Smooth muscle cell (in vitro differentiated cells): Measurements from ENCODE around the gene ACER3. TPM values are rescaled to one million over a fixed set of nuclear protein-coding genes. Genes with fewer than 3 reads are reported as not detected.

Experiments
- DNase-seq: peaks from one replicate; lab custom pipeline; 2025; ENCODE audit not compliant: unreplicated experiment; lab: John Stamatoyannopoulos, UW
- H2AFZ ChIP-seq: fragments of 200-600 bp; sonication (generic); 2 replicates; pipeline ENCODE4 v1.6.0; 2016; ENCODE audit warnings: antibody characterized with exemption, low read depth, mild to moderate bottlenecking
- H3F3A ChIP-seq: fragments of 200-600 bp; sonication (generic); 2 replicates; pipeline ENCODE4 v1.6.0; 2017; ENCODE audit warnings: antibody characterized with exemption, low read depth
- H3K27ac ChIP-seq: fragments of 200-600 bp; sonication (generic); 2 replicates; pipeline ENCODE4 v1.5.1; 2016; ENCODE audit warnings: low read depth, mild to moderate bottlenecking
- H3K27me3 ChIP-seq: fragments of 200-600 bp; sonication (generic); 2 replicates; pipeline ENCODE4 v1.6.1; 2016; ENCODE audit warnings: low read depth, mild to moderate bottlenecking
- H3K36me3 ChIP-seq: fragments of 200-600 bp; sonication (generic); 2 replicates; pipeline ENCODE4 v1.5.1; 2016; ENCODE audit warnings: low read depth
- H3K4me1 ChIP-seq: fragments of 200-600 bp; sonication (generic); 2 replicates; pipeline ENCODE4 v1.5.1; 2016; ENCODE audit warnings: low read depth
- H3K4me2 ChIP-seq: fragments of 200-600 bp; sonication (generic); 2 replicates; pipeline ENCODE4 v1.6.0; 2016; ENCODE audit warnings: mild to moderate bottlenecking
- H3K4me3 ChIP-seq: fragments of 200-600 bp; sonication (generic); 2 replicates; pipeline ENCODE4 v1.5.1; 2016; ENCODE audit warnings: mild to moderate bottlenecking
- H3K79me2 ChIP-seq: fragments of 200-600 bp; sonication (generic); 2 replicates; pipeline ENCODE4 v1.6.0; 2016; ENCODE audit warnings: low read depth, mild to moderate bottlenecking
- H3K9ac ChIP-seq: fragments of 200-600 bp; sonication (generic); 2 replicates; pipeline ENCODE4 v1.6.0; 2016; ENCODE audit warnings: low read depth
- H3K9me3 ChIP-seq: fragments of 200-600 bp; sonication (generic); replicated peaks from 2 replicates; pipeline ENCODE4 v1.5.1; 2016; ENCODE audit warnings: low read depth
- H4K20me1 ChIP-seq: fragments of 200-600 bp; sonication (generic); 2 replicates; pipeline ENCODE4 v1.6.0; 2016; ENCODE audit warnings: low read depth
- WGBS: methylation state at CpG from one replicate; pipeline ENCODE4 v1.1.7; 2016; ENCODE audit warnings: low lambda C conversion rate; 5-methylcytosine and 5-hydroxymethylcytosine counted together
- polyA plus RNA-seq: library from polyadenylated mRNA; unstranded; fragments of >200 nt; fragmentation: Nextera tagmentation; extraction: Ambion mirVana; gene quantifications from 2 replicates; pipeline ENCODE4 v1.2.1, GENCODE V29; 2016
- total RNA-seq: library from RNA; depleted of rRNA; stranded (reverse); fragments of >200 nt; gene quantifications from 2 replicates; pipeline ENCODE4 v1.2.3, GENCODE V29; 2014
- TF ChIP-seq, protein P1 (sequence below): fragments of 200-600 bp; sonication (generic); IDR thresholded peaks from 2 replicates; pipeline ENCODE4 v1.5.1; 2017; ENCODE audit warnings: borderline replicate concordance, mild to moderate bottlenecking, antibody characterized with exemption; ENCODE audit not compliant: insufficient read depth, poor library complexity, severe bottlenecking

Gene ACER3
- total and polyA plus RNA-seq, 2 experiments from 2014 or later = 14.0 to 16.8 TPM

DNA sequence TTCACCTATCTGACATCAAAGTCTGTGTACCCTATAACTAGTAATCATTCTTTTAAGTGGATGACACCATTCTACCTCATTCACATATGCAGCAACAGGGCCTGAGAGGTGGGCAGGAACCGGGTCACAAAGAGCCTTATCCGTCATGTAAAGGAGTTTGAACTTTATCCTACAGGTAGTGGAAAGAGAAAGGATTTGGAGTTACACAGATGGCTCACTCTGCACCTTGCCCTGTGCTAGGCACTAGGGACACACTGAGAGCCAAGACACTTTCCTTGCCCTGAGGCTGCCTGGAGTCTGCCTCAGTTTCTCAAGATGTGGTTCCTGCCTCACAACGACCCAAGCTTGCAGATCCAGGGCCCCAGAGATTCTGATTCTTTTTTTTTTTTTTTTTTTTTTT, 14.3 kb upstream of the ACER3 start:
- H3K4me2 ChIP-seq = no peak overlapping the region
- H4K20me1 ChIP-seq = no peaks in the 10 kb centered on the region
- no peaks in the 10 kb centered on the region for H3F3A ChIP-seq
- no peaks in the 10 kb centered on the region for H3K4me1 ChIP-seq
- TF ChIP-seq, protein P1, sequence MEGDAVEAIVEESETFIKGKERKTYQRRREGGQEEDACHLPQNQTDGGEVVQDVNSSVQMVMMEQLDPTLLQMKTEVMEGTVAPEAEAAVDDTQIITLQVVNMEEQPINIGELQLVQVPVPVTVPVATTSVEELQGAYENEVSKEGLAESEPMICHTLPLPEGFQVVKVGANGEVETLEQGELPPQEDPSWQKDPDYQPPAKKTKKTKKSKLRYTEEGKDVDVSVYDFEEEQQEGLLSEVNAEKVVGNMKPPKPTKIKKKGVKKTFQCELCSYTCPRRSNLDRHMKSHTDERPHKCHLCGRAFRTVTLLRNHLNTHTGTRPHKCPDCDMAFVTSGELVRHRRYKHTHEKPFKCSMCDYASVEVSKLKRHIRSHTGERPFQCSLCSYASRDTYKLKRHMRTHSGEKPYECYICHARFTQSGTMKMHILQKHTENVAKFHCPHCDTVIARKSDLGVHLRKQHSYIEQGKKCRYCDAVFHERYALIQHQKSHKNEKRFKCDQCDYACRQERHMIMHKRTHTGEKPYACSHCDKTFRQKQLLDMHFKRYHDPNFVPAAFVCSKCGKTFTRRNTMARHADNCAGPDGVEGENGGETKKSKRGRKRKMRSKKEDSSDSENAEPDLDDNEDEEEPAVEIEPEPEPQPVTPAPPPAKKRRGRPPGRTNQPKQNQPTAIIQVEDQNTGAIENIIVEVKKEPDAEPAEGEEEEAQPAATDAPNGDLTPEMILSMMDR = no peak
- no peak overlapping the region for H3K9ac ChIP-seq
- no peak for DNase-seq
- no peaks in the 10 kb centered on the region for H3K79me2 ChIP-seq
- H3K27ac ChIP-seq = no peak overlapping the region
- H3K9me3 ChIP-seq = no peaks in the 10 kb centered on the region
- WGBS = 94% methylated on average over 3 of the region's 3 CpGs
- H2AFZ ChIP-seq = no peak overlapping the region
- peaks cover 11% of the 10 kb centered on the region for H3K27me3 ChIP-seq
- no peak overlapping the region for H3K4me3 ChIP-seq
- H3K36me3 ChIP-seq = no peaks in the 10 kb centered on the region

DNA sequence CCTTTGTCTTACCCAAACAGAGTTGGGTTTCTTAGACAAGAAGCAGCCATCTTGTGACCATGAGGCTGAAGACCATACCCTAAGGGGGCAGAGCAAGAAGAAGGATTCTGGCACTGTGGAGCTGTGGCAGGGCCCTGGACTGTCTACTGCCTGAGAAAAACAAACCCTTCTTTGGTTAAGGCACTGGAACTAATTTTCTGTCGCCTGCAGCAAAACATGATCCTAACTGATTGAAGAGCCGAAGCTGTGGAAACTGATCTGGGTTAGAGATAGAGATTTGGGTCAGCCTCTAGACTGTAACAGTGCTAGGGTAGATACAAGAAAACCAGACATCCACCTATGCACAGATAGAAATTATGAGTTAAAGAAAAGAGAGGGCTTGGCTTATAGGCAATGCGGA, 11.3 kb upstream of the ACER3 start:
- H3K4me2 ChIP-seq = no peak overlapping the region
- no peak overlapping the region for H3K9ac ChIP-seq
- no peaks in the 10 kb centered on the region for H3K27me3 ChIP-seq
- no peaks in the 10 kb centered on the region for H3F3A ChIP-seq
- H3K79me2 ChIP-seq = no peaks in the 10 kb centered on the region
- TF ChIP-seq, protein P1 = no peak
- H3K36me3 ChIP-seq = no peaks in the 10 kb centered on the region
- no peaks in the 10 kb centered on the region for H3K4me1 ChIP-seq
- no peak for DNase-seq
- H2AFZ ChIP-seq = no peak overlapping the region
- no peaks in the 10 kb centered on the region for H3K9me3 ChIP-seq
- H4K20me1 ChIP-seq = no peaks in the 10 kb centered on the region
- H3K27ac ChIP-seq = no peak overlapping the region
- H3K4me3 ChIP-seq = no peak overlapping the region
- 80% methylated on average over 3 of the region's 3 CpGs for WGBS

DNA sequence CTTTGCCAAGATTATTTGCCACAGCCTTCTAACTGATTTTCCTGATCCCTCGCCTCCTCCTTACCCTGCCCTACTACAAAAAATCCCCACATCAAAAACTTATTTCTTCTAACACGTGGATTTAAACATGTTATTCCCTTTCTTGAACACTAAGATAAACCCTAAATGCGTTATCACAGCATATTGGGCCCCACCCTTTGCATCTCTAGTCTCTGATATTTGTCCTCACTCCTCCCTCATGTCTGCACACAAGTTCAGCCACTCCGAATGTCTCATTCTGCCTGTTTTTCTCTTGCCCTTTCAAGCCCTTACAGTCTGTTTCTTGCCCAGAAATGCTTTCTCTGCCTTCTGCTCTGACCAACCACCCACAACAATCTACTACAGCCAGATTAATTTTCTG, 10.6 kb upstream of the ACER3 start:
- Histone ChIP-seq H3F3A (no peaks in the 10 kb centered on the region), H3K79me2 (no peaks in the 10 kb centered on the region), H3K36me3 (no peaks in the 10 kb centered on the region), H3K9me3 (no peaks in the 10 kb centered on the region), H3K4me3 (no peak overlapping the region), H4K20me1 (no peaks in the 10 kb centered on the region), H3K27ac (no peak overlapping the region), H3K27me3 (no peaks in the 10 kb centered on the region), H3K4me1 (no peaks in the 10 kb centered on the region), H3K9ac (no peak overlapping the region), H2AFZ (no peak overlapping the region), H3K4me2 (no peak overlapping the region)
- no peak for DNase-seq
- TF ChIP-seq, protein P1 = no peak
- WGBS = 75% methylated on average over 4 of the region's 4 CpGs

DNA sequence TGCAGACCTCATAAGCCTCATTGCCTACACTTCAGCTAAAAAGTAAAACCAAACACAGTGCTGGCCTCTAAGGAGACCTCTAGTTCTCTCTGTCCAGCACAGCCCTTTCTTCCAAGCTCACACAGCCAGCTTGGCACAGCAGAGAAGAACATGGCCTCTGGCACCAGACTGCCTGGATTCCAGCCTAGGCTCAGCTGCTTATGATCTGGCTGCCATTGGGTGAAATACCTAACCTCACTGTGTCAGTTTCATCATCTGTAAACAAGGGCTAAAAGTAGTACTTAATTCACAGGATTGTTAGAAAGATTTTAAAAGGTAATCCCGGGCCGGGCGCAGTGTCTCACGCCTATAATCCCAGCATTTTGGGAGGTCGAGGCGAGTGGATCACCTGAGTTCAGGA, 9.9 kb upstream of the ACER3 start:
- TF ChIP-seq, protein P1 = no peak
- Histone ChIP-seq H3K4me1 (no peaks in the 10 kb centered on the region), H2AFZ (no peak overlapping the region), H3K36me3 (no peaks in the 10 kb centered on the region), H3K4me3 (no peak overlapping the region), H3K4me2 (no peak overlapping the region), H3K9ac (no peak overlapping the region), H3K9me3 (no peaks in the 10 kb centered on the region), H3K27ac (no peak overlapping the region), H3K27me3 (no peaks in the 10 kb centered on the region), H3F3A (no peaks in the 10 kb centered on the region), H3K79me2 (no peaks in the 10 kb centered on the region), H4K20me1 (no peaks in the 10 kb centered on the region)
- 94% methylated on average over 6 of the region's 6 CpGs for WGBS
- DNase-seq = no peak
